SJSA1 (cell line): ENCODE measurements around the gene TAF11L7. TPM values are rescaled to one million over a fixed set of nuclear protein-coding genes. Genes with fewer than 3 reads are reported as not detected.

Source experiments
- total RNA-seq: library from RNA; depleted of rRNA; stranded (reverse); fragments of >200 nt; shearing (Covaris generic); gene quantifications from 2 replicates; pipeline ENCODE4 v1.2.3, GENCODE V29; 2014; rRNA removed

TAF11L7 gene
- total RNA-seq, 1 experiment from 2014 or later, result not detected

Other genes starting within 250 kb of the TAF11L7 start
- not detected in 2 replicates for gene TAF11L2, start 87.5 kb downstream of the TAF11L7 start, total RNA-seq
- not detected in 2 replicates for gene TAF11L3, start 67.4 kb downstream of the TAF11L7 start, total RNA-seq
- gene TAF11L4, start 64.0 kb downstream of the TAF11L7 start, total RNA-seq, result not detected in 2 replicates
- not detected in 2 replicates for gene TAF11L5, start 60.5 kb downstream of the TAF11L7 start, total RNA-seq
- gene TAF11L6, start 57.1 kb downstream of the TAF11L7 start, total RNA-seq, result not detected in 2 replicates
- gene TAF11L8, start 5.2 kb upstream of the TAF11L7 start, total RNA-seq, result not detected in 2 replicates
- not detected in 2 replicates for gene TAF11L9, start 8.6 kb upstream of the TAF11L7 start, total RNA-seq
- not detected in 2 replicates for gene TAF11L10, start 12.1 kb upstream of the TAF11L7 start, total RNA-seq
- not detected in 2 replicates for gene TAF11L11, start 18.4 kb upstream of the TAF11L7 start, total RNA-seq
- gene TAF11L12, start 24.6 kb upstream of the TAF11L7 start, total RNA-seq, result not detected in 2 replicates
- not detected in 2 replicates for gene TAF11L13, start 46.3 kb upstream of the TAF11L7 start, total RNA-seq
- not detected in 2 replicates for gene TAF11L14, start 48.7 kb upstream of the TAF11L7 start, total RNA-seq